Left lobe of liver (tissue), 2 donors: ENCODE data around the gene NOX5. TPM values are rescaled to one million over a fixed set of nuclear protein-coding genes. Genes with fewer than 3 reads are reported as not detected.

ENCODE experiments used
- ATAC-seq: fragments of 200-7000 bp; cut with Tn5 transposase; one replicate; pipeline ENCODE4 v1.9.1; 2020; ENCODE audit warnings: mild to moderate bottlenecking, moderate library complexity
- DNase-seq: peaks from one replicate; pipeline ENCODE4 v3.0.0-alpha.2; 2020; ENCODE audit warnings: low spot score
- total RNA-seq: library from RNA; stranded (reverse); gene quantifications from one replicate; pipeline ENCODE4 v1.2.1, GENCODE V29; 2021
- donor health status: DM: no; HTN: no; CAD: no; lungs with moderate emphysema.
- donor health status: DM: no; HTN: yes; CAD: no.

NOX5 gene
- total RNA-seq, 1 donor from 2014 or later = 0.13 TPM

GRCh38 chr15:69017978-69018377 is 3.5 kb downstream of the NOX5 start:
- ATAC-seq = peak; percentile 97
- peak; percentile 51 for DNase-seq

GRCh38 chr15:69018951-69019350 is 4.5 kb downstream of the NOX5 start:
- ATAC-seq = no peak
- DNase-seq = no peak

- ATAC-seq (no peak), DNase-seq (no peak)
These were observed 7.4 kb downstream of the NOX5 start for GRCh38 chr15:69021895-69022294.

- DNase-seq (no peak), ATAC-seq (no peak)
These were observed 10.8 kb downstream of the NOX5 start for GRCh38 chr15:69025320-69025719.

DNA sequence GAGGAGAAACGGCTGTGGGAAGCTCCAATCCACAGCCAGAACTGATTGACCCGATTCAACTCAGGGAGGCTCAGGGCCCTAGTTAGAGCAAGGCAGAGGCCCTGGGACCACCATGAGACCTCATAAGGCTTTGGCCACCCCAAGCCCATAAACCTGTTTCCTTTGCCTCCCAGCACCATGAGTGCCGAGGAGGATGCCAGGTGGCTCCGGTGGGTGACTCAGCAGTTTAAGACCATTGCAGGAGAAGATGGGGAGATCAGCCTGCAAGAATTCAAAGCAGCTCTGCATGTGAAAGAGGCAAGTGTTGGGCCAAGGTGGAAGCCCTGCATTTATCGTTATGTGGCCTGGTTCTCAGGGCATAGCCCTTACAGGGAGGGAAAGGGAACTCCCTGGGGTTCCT is 11.9 kb downstream of the NOX5 start:
- ATAC-seq = no peak
- DNase-seq = no peak

GRCh38 chr15:69027976-69028518 is 13.6 kb downstream of the NOX5 start:
- no peak for ATAC-seq
- no peak for DNase-seq

DNA sequence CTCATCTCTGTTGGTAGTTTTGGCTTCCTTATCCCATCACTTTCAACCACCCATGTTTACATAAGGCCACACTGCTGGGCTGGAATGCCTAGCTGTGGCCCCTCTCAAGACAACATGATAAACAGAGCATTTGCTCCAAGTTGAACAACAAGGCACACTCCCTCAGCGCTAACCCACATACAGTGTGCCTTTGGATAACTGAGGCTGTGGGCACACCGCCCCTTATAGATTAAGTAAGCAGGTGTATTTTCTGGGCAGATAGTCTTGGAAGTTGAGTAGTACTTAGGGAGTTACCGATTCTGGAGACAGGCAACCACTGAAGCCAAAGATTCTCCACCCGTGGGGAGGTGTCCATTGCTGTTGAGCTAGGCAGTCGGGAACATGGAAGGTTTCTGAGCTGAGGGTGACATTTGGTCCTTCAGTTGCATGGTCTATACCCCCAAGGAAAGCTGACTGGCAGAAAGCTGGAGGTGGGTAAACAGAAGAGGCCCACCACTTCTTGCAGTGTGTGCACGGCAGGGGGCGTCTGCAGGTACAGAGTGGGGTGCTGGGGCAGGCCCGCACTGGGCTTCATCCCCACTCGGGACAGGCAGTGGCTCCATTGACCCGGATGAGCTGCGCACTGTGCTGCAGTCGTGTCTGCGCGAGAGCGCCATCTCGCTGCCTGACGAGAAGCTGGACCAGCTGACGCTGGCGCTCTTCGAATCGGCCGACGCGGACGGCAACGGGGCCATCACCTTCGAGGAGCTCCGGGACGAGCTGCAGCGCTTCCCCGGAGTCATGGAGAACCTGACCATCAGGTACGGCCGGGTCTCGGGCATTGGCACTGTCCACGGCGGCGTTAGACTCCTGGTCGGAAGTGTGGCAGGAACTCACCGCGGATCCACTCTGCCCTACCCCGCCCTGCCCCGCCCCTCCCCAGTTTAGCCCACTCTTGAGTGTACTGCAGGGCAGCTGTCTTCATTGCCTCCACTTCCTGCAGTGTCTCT is 16.8 kb downstream of the NOX5 start:
- ATAC-seq (peak; percentile 53), DNase-seq (no peak)

- DNase-seq (no peak), ATAC-seq (no peak)
These were observed 17.5 kb downstream of the NOX5 start for GRCh38 chr15:69032031-69032430.

DNA sequence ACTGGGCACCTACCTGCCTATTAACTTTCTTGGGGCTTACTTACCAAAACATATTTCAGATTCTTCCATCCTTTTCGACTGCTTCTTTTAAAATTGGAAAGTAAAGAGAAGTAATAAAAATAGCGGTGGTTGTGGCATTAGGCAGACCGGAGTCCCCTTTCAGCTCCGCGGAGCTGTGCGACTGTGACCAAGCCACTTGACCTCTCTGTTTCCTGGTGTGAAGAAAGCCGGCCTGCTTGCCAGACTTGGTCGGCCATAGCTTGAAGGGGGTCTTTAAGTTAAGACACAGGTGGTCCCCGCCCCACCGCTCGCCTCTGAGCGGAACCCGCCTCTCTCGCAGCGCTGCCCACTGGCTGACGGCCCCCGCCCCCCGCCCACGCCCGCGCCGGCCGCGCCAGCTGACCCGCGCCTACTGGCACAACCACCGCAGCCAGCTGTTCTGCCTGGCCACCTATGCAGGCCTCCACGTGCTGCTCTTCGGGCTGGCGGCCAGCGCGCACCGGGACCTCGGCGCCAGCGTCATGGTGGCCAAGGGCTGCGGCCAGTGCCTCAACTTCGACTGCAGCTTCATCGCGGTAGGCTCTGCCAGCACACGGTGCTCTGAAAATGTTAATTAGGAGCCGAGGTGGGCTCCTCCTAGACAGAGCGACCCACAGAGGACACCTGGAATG is 18.3 kb downstream of the NOX5 start:
- ATAC-seq (no peak), DNase-seq (no peak)

DNA sequence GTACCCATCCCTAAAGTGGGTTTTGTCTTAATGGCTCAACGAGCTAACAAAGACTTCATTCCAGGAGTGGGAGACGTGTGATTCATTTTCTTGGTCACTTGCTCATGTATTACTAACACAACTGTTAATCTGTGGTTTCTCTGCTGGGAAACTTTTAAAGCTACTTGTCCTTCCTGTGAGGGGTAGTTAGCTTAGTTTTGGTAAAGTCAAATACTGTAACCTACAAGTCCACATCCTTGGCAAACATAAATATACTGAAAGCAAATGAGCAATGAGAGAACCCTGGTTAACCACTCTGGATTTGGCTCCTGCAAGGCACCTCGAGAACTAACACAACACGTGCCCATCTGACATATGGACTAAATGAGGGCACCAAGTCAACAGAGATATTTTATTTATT is 19.9 kb downstream of the NOX5 start:
- ATAC-seq = no peak

DNA sequence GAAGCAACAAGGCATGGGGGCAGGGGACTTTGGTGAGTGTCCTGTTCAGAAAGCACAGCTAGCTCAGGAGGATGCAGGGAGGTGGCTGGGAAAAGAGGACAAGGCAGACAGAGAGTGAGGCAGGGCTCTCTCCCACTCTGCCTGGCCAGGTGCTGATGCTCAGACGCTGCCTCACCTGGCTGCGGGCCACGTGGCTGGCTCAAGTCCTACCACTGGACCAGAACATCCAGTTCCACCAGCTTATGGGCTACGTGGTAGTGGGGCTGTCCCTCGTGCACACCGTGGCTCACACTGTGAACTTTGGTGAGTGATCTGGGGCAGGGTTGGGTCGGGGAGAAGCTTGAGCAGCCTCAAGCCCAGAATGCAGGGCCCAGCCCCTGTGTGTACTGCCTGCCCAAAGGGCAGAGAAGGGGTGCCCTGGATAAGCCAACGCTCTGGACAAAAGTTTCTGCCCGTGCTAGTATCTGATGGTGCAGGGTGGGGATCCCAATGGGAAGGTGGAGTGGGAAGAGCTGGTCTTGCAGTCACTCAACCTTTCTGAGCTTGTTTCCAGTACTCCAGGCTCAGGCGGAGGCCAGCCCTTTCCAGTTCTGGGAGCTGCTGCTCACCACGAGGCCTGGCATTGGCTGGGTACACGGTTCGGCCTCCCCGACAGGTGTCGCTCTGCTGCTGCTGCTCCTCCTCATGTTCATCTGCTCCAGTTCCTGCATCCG is 20.9 kb downstream of the NOX5 start:
- DNase-seq (no peak), ATAC-seq (peak; percentile 77)

More for the DNA sequence above, 19.9 kb downstream of the NOX5 start:
- no peak for DNase-seq

DNA sequence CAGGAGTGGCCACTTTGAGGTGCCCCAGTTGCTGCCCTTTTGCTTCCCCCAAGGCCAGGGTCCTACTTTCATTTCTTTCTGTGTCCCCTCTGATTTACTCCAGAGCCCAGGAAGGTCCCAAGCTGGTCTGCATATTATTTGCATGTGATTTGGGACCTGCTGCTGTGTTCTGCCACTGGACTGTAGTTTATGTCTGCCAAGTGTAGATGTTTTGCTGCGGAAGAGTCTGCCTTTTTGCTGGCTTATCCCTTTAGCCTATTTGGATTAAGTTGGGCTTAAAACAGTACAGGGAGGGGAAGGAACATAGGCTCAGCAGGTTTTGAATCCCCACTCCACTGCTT is 21.4 kb downstream of the NOX5 start:
- DNase-seq (no peak), ATAC-seq (no peak)

GRCh38 chr15:69036826-69037225 is 22.3 kb downstream of the NOX5 start:
- DNase-seq (no peak), ATAC-seq (no peak)

DNA sequence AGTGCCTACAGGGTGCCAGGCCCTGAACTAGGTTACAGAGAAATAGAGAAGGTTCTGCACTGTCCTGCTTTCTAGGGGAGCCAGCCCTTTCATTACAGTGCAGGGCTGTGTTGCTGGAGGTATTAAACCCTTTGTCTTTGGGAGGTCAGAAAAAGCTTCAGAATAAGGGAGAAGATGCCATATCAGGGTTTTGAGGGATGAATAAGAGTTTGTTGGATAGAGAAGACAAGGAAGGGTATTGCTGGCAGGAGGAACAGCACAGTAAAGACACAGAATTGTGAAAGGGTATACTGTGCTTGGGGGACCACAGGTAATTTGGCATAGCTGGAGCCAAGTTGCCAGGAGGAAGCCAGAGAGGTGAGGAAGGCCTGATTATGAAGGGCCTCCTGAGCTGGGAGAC is 23.0 kb downstream of the NOX5 start:
- ATAC-seq (no peak), DNase-seq (no peak)

DNA sequence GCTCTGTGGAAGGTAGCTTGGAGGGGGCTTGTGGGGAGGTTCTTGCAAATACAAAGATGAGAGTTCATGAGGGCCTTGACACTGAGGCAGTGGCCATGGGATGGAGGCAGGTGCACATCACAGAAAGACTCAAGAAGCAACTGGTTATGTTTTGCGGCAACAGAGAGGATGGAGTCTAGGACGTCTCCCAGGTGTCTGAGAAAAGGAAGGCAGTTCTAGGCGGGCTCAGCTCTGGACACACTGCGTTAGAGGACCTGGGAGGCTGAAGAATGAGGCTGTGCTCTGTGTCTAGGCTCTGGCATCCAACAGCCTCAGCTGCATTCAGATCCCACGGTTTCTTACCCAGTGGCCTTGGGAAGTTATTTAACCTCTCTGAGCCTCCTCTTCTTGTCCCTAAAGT is 23.5 kb downstream of the NOX5 start:
- ATAC-seq (no peak), DNase-seq (no peak)

- ATAC-seq (no peak), DNase-seq (no peak)
These were observed 24.0 kb downstream of the NOX5 start for GRCh38 chr15:69038508-69038907.

- DNase-seq = no peak
- ATAC-seq = no peak
These were observed 25.2 kb downstream of the NOX5 start for GRCh38 chr15:69039516-69040225.

GRCh38 chr15:69042531-69042930 is 28.0 kb downstream of the NOX5 start:
- DNase-seq (no peak), ATAC-seq (no peak)

- no peak for ATAC-seq
- DNase-seq = no peak
These were observed 31.3 kb downstream of the NOX5 start for GRCh38 chr15:69045802-69046201.

DNA sequence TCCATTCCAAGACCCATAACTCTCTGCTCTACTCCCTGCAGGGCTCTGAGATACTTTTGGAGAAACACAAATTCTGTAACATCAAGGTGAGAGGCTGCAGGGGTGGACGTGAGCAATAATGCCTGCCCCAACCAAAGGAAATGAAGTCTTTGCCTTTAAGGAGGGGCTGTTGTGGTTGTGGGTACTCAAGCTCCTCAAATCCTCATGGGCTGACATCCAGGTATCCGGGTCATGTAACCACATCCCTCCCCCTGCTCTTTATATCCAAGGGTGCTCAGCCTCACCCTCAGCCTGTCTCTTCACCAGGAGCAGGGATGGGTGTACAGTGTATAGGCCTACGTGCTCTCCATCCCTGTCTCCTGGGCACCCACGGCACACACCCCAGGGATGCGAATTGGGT is 32.3 kb downstream of the NOX5 start:
- DNase-seq = no peak
- ATAC-seq = no peak

- ATAC-seq (no peak), DNase-seq (no peak)
These were observed 35.5 kb downstream of the NOX5 start for GRCh38 chr15:69049976-69050375.
